NCI-H2171 (cell line): ENCODE measurements around the gene ZC3H10.
A peak's percentile ranks its signal among the peaks of the same experiment; 100 is the strongest.
"Not testable (repeated sequence)": the region's sequence is repeated elsewhere in the genome, so short reads cannot be mapped to it uniquely, and the experiment has no call there.

ENCODE experiments used
- DNase-seq: peaks from one replicate; lab custom pipeline; 2025; lab: John Stamatoyannopoulos, UW

Gene ZC3H10

GRCh38 chr12:56103066-56103711 is 14.9 kb upstream of the ZC3H10 start:
- DNase-seq = no peak

- no peak for DNase-seq
Observed at GRCh38 chr12:56103823-56104108, 14.3 kb upstream of the ZC3H10 start.

- peak; percentile 98 for DNase-seq
Observed at GRCh38 chr12:56104109-56104814, 13.8 kb upstream of the ZC3H10 start, which contains the start of gene PA2G4. PA2G4 (plus strand) TSS chr12:56104559; CDS start chr12:56104738, 179 bp downstream.

GRCh38 chr12:56104815-56105608 is 13.1 kb upstream of the ZC3H10 start:
- DNase-seq = no peak

GRCh38 chr12:56105609-56105902 is 12.5 kb upstream of the ZC3H10 start:
- no peak for DNase-seq

GRCh38 chr12:56107242-56107641 is 10.8 kb upstream of the ZC3H10 start:
- no peak for DNase-seq

- DNase-seq = no peak
Observed at GRCh38 chr12:56110571-56110970, 7.5 kb upstream of the ZC3H10 start.

GRCh38 chr12:56114084-56114483 is 4.0 kb upstream of the ZC3H10 start:
- no peak for DNase-seq

GRCh38 chr12:56115329-56115728 is 2.7 kb upstream of the ZC3H10 start:
- DNase-seq = no peak

- DNase-seq = peak; percentile 91
Observed at GRCh38 chr12:56116267-56117081, 1.6 kb upstream of the ZC3H10 start, which contains the start of gene RPL41. RPL41 (plus strand) TSS chr12:56116633.

GRCh38 chr12:56117082-56117706 is 872 bp upstream of the ZC3H10 start:
- DNase-seq = not testable (repeated sequence)

- DNase-seq = no peak
Observed at GRCh38 chr12:56118688-56119357, 757 bp downstream of the ZC3H10 start.

GRCh38 chr12:56119361-56119796 is 1.3 kb downstream of the ZC3H10 start:
- peak; percentile 59 for DNase-seq

GRCh38 chr12:56120158-56120846 is 2.2 kb downstream of the ZC3H10 start:
- no peak for DNase-seq

- DNase-seq = no peak
Observed at GRCh38 chr12:56121204-56121870, 3.3 kb downstream of the ZC3H10 start.

- no peak for DNase-seq
Observed at GRCh38 chr12:56122637-56123036, 4.6 kb downstream of the ZC3H10 start.

- no peak for DNase-seq
Observed at GRCh38 chr12:56124133-56124532, 6.1 kb downstream of the ZC3H10 start.

- no peak for DNase-seq
Observed at GRCh38 chr12:56126732-56127239, 8.7 kb downstream of the ZC3H10 start.

GRCh38 chr12:56127485-56127887 is 9.4 kb downstream of the ZC3H10 start:
- no peak for DNase-seq
